ENCODE measurements around the gene CDC14A.

GRCh38 chr1:100342348-100342747, 10.0 kb upstream of the CDC14A start:
- TF ChIP-seq POLR2AphosphoS5 (IDR thresholded peaks at IDR 0.05; ENCODE audit: insufficient read depth, low read depth, low read length) (no peak), CTCF (IDR thresholded peaks at IDR 0.05; ENCODE audit: extremely low read depth in 1 of 2, insufficient read depth in 1 of 2, low read depth in 1 of 2, low read length in 2 of 2) (no peak), EZH2 (IDR thresholded peaks at IDR 0.05; ENCODE audit: borderline replicate concordance, low read depth, low read length, severe bottlenecking) (no peak), MYC (IDR thresholded peaks at IDR 0.05; ENCODE audit: low read depth, low read length) (no peak), POLR2A (IDR thresholded peaks at IDR 0.05; ENCODE audit: low read depth, low read length) (no peak), GATA2 (IDR thresholded peaks at IDR 0.05; ENCODE audit: insufficient read depth, insufficient read length, low read depth, low read length) (no peak), FOS (IDR thresholded peaks at IDR 0.05; ENCODE audit: borderline replicate concordance, insufficient read depth, low read length) (no peak)
- TF ChIP-seq, protein P1, sequence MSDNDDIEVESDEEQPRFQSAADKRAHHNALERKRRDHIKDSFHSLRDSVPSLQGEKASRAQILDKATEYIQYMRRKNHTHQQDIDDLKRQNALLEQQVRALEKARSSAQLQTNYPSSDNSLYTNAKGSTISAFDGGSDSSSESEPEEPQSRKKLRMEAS (IDR thresholded peaks at IDR 0.05; ENCODE audit: insufficient read depth, insufficient read length), result no peak

Measured in endothelial cell of umbilical vein (primary cell).